Measurements from ENCODE around the gene ZXDC. TPM values are rescaled to one million over a fixed set of nuclear protein-coding genes. Genes with fewer than 3 reads are reported as not detected.

The ZXDC gene
- total and polyA plus RNA-seq, 2 donors (not counting 3 experiments of a cell fraction or from before 2014, with no cell fraction given): 15.2 to 22.6 TPM

DNA sequence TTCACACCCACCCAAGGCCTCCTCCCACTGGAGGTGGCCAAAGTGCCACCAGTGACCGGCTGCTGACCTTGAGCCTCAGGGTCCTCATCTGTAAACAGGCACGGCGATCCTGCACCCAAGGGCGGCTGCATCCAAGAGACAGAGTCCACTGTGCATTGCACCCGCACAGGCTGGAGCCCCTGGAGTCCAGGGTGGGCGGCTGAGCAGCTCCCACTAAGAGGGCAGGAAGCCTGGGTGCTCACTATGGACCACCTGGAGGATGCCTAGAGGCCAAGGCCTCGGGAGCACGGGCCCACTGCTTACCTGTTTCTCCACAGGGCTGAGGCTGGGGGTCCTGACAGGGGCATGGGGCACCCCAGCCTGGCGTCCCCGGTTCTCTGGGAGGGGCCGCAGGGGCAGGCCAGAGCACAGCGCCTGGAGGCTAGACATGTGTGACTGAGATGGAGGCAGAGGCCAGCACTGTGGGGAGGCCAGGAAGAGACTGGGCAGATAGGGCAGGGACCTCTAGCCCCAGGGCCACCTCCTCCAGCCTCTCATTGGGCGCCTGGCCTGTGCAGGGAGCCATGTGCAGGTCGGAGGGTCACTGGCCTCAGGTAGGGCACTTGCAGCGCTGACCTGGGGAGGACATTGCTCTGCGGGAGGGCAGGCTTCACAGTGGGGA, 41.7 kb upstream of the ZXDC start, which contains the start of gene UROC1:
UROC1 (minus strand) TSS at position 483 of the 661 bp plus-strand sequence; CDS start at position 429, 54 bp downstream.
- Histone ChIP-seq H3K79me2 (ENCODE audit: control insufficient read depth, insufficient read depth, low read length) (no peaks in the 10 kb centered on the region), H3K27ac (ENCODE audit: insufficient read depth, low read depth, low read length) (no peak within 1 kb of the TSS), H3K9ac (replicated peaks; ENCODE audit: extremely low read depth, insufficient read depth, low read length) (no peak within 1 kb of the TSS), H3K36me3 (ENCODE audit: control insufficient read depth in 2 of 2, extremely low read depth in 1 of 2, insufficient read depth in 2 of 2, low read length in 2 of 2) (no peaks in the 10 kb centered on the region), H3K4me2 (ENCODE audit: insufficient read depth, low read length) (no peak within 1 kb of the TSS), H3K4me3 (replicated peaks in 1 of 3; ENCODE audit: insufficient read depth in 1 of 3, low read depth in 1 of 3, low read length in 3 of 3) (no peak within 1 kb of the TSS), H3K27me3 (ENCODE audit: control insufficient read depth in 2 of 2, insufficient read depth in 2 of 2, low read length in 2 of 2) (peaks cover 0 to under 1% of the 10 kb centered on the region in 2 experiments), H3K9me1 (replicated peaks; ENCODE audit: control insufficient read depth, extremely low read depth, insufficient read depth, low read length) (no peaks in the 10 kb centered on the region), H2AFZ (ENCODE audit: low read depth, low read length) (no peak within 1 kb of the TSS), H4K20me1 (replicated peaks; ENCODE audit: control insufficient read depth, extremely low read depth, insufficient read depth, low read length) (no peaks in the 10 kb centered on the region), H3K4me1 (ENCODE audit: control insufficient read depth, extremely low read depth, insufficient read depth, low read length) (no peaks in the 10 kb centered on the region), H3K9me3 (replicated peaks; ENCODE audit: control insufficient read depth, insufficient read depth, low read length) (no peaks in the 10 kb centered on the region)
- DNase-seq (ENCODE audit: low read depth, low spot score): no peak
- FAIRE-seq: no peak
- TF ChIP-seq, protein P1, sequence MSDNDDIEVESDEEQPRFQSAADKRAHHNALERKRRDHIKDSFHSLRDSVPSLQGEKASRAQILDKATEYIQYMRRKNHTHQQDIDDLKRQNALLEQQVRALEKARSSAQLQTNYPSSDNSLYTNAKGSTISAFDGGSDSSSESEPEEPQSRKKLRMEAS (IDR thresholded peaks at IDR 0.05; ENCODE audit: insufficient read depth, insufficient read length): no peak
- TF ChIP-seq, protein P2, sequence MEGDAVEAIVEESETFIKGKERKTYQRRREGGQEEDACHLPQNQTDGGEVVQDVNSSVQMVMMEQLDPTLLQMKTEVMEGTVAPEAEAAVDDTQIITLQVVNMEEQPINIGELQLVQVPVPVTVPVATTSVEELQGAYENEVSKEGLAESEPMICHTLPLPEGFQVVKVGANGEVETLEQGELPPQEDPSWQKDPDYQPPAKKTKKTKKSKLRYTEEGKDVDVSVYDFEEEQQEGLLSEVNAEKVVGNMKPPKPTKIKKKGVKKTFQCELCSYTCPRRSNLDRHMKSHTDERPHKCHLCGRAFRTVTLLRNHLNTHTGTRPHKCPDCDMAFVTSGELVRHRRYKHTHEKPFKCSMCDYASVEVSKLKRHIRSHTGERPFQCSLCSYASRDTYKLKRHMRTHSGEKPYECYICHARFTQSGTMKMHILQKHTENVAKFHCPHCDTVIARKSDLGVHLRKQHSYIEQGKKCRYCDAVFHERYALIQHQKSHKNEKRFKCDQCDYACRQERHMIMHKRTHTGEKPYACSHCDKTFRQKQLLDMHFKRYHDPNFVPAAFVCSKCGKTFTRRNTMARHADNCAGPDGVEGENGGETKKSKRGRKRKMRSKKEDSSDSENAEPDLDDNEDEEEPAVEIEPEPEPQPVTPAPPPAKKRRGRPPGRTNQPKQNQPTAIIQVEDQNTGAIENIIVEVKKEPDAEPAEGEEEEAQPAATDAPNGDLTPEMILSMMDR (IDR thresholded peaks at IDR 0.05; ENCODE audit: extremely low read depth in 1 of 2, insufficient read depth in 1 of 2, low read depth in 1 of 2, low read length in 2 of 2): no peak
- TF ChIP-seq GATA2 (IDR thresholded peaks at IDR 0.05; ENCODE audit: insufficient read depth, insufficient read length, low read depth, low read length): no peak
- TF ChIP-seq FOS (IDR thresholded peaks at IDR 0.05; ENCODE audit: borderline replicate concordance, insufficient read depth, low read length): no peak
- TF ChIP-seq POLR2A (IDR thresholded peaks at IDR 0.05; ENCODE audit: low read depth, low read length): no peak
- TF ChIP-seq EZH2 (IDR thresholded peaks at IDR 0.05; ENCODE audit: borderline replicate concordance, low read depth, low read length, severe bottlenecking): no peak
- no peak for TF ChIP-seq POLR2AphosphoS5 (IDR thresholded peaks at IDR 0.05; ENCODE audit: insufficient read depth, low read depth, low read length)
- no peak for TF ChIP-seq MYC (IDR thresholded peaks at IDR 0.05; ENCODE audit: low read depth, low read length)
- no peak for TF ChIP-seq JUN (IDR thresholded peaks at IDR 0.05; ENCODE audit: borderline replicate concordance, insufficient read depth, insufficient read length, low read depth)
- POLR2A ChIA-PET: no interaction called here
- CTCF ChIA-PET: no interaction called here
- intact Hi-C loops (cut with micrococcal nuclease): no loop called here
- BruUV-seq (replicated peaks): no TSS peak
- dilution Hi-C loops (cut with MboI; ENCODE audit: extremely low pct_ligation_motif_present, low sequenced_read_pairs): no loop called here

All from endothelial cell of umbilical vein (primary cell).